Bronchial epithelial cell (primary cell): ENCODE measurements around the gene ARHGAP23. TPM values are rescaled to one million over a fixed set of nuclear protein-coding genes. Genes with fewer than 3 reads are reported as not detected.

Experiments
- DNase-seq: peaks from one replicate; pipeline ENCODE4 v3.0.0-alpha.2; 2010; ENCODE audit warnings: low read depth
- FAIRE-seq: peaks from 2 replicates; lab custom pipeline; 2011; peaks lifted over from hg19 to GRCh38; lab: Jason Lieb, UNC
- H3K27me3 ChIP-seq: 2 replicates; pipeline ENCODE4 v1.5.1; 2011; ENCODE audit warnings: low read length; ENCODE audit not compliant: control insufficient read depth, insufficient read depth
- H3K36me3 ChIP-seq: 2 replicates; pipeline ENCODE4 v1.5.1; 2011; ENCODE audit warnings: low read length; ENCODE audit not compliant: control insufficient read depth, insufficient read depth
- H3K4me3 ChIP-seq: 2 replicates; pipeline ENCODE4 v1.5.1; 2011; ENCODE audit warnings: mild to moderate bottlenecking, low read depth, low read length, control low read depth
- total RNA-seq: library from RNA; depleted of rRNA; stranded (reverse); fragments of >200 nt; gene quantifications from 2 replicates; pipeline ENCODE4 v1.2.1, GENCODE V29; 2014
- TF ChIP-seq, protein P1 (sequence below): IDR thresholded peaks from 2 replicates; pipeline ENCODE4 v1.5.1; 2011; ENCODE audit warnings: mild to moderate bottlenecking, moderate library complexity, low read length, control low read depth, inconsistent platforms; ENCODE audit not compliant: insufficient read depth, severe bottlenecking

ARHGAP23 gene
- total RNA-seq, 1 donor from 2014 or later, result 15.8 TPM

DNA sequence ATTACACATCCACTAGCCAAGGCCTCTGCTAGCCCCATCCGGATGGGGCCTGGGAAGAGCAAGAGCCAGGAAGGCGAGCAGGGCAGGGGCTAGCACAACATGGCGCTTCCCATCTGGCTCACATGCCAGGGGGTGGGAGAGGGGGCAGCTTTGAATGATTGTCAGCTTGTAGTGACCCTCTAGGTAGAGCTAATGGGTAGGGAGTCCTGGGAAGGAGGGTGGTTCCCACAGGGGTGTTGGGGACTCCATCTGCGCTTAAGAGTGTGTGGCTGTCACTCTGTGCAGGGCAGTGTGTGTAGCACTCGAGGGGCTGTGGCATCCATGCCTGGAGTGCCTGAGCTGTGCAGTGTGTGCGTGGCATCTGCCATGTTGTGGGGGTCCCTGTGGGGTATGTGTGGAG, 24.5 kb downstream of the ARHGAP23 start:
- H3K4me3 ChIP-seq, result no peak overlapping the region
- TF ChIP-seq, protein P1, sequence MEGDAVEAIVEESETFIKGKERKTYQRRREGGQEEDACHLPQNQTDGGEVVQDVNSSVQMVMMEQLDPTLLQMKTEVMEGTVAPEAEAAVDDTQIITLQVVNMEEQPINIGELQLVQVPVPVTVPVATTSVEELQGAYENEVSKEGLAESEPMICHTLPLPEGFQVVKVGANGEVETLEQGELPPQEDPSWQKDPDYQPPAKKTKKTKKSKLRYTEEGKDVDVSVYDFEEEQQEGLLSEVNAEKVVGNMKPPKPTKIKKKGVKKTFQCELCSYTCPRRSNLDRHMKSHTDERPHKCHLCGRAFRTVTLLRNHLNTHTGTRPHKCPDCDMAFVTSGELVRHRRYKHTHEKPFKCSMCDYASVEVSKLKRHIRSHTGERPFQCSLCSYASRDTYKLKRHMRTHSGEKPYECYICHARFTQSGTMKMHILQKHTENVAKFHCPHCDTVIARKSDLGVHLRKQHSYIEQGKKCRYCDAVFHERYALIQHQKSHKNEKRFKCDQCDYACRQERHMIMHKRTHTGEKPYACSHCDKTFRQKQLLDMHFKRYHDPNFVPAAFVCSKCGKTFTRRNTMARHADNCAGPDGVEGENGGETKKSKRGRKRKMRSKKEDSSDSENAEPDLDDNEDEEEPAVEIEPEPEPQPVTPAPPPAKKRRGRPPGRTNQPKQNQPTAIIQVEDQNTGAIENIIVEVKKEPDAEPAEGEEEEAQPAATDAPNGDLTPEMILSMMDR, result no peak
- FAIRE-seq (no peak), DNase-seq (no peak)
- H3K36me3 ChIP-seq, result peaks cover 1% of the 10 kb centered on the region
- no peaks in the 10 kb centered on the region for H3K27me3 ChIP-seq

GRCh38 chr17:38453951-38454421, 25.7 kb downstream of the ARHGAP23 start:
- DNase-seq (peak; percentile 39), FAIRE-seq (no peak)
- Histone ChIP-seq H3K27me3 (no peaks in the 10 kb centered on the region), H3K4me3 (peak overlapping the region; percentile 57), H3K36me3 (peaks cover 11% of the 10 kb centered on the region)
- TF ChIP-seq, protein P1, result no peak

GRCh38 chr17:38454532-38454931, 26.3 kb downstream of the ARHGAP23 start:
- TF ChIP-seq, protein P1, result no peak
- FAIRE-seq, result no peak
- DNase-seq, result peak; percentile 77
- Histone ChIP-seq H3K36me3 (peaks cover 16% of the 10 kb centered on the region), H3K4me3 (peak overlapping the region; percentile 57), H3K27me3 (no peaks in the 10 kb centered on the region)

DNA sequence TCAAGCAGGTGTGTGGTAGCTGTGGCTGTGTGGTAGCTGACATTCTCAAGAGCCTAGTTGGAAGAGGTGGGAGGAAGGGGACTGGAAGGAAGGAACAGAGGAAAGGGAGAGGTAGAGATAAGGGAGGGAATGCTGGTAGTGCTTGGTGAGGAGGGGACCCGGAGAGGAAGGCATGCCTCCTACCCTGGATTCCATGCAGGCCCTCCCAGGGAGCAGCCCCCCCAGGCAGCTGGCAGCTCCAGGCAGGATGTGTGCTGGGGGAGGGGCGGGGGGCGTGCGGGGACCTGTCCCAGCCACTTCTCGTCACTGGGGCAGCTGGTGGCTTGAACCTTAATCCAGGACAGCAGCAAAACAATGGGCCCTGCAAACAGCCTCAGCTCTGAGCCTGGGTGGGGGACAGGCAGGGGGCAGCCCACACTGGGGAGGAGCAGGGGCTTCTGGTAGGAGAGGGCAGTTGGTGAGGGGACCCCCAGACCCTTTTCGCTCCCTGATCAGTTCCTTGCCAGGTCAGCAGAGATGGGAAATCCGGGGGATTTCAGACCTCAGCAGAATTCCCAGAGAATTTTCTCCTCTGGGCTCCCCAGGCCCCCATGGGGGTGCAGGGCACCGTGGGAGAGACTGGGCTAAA, 27.1 kb downstream of the ARHGAP23 start:
- DNase-seq (no peak), FAIRE-seq (no peak)
- H3K27me3 ChIP-seq, result no peaks in the 10 kb centered on the region
- peaks cover 24% of the 10 kb centered on the region for H3K36me3 ChIP-seq
- no peak overlapping the region for H3K4me3 ChIP-seq
- TF ChIP-seq, protein P1, result no peak

- no peaks in the 10 kb centered on the region for H3K27me3 ChIP-seq
- H3K4me3 ChIP-seq, result no peak overlapping the region
- H3K36me3 ChIP-seq, result peaks cover 28% of the 10 kb centered on the region
- FAIRE-seq (no peak), DNase-seq (no peak)
- TF ChIP-seq, protein P1, result no peak
These were observed 28.0 kb downstream of the ARHGAP23 start for GRCh38 chr17:38456031-38456815.
